Endothelial cell of umbilical vein (primary cell): ENCODE results near the gene DCC. TPM values are rescaled to one million over a fixed set of nuclear protein-coding genes. Genes with fewer than 3 reads are reported as not detected.

Experiments used
- BruUV-seq: library from RNA; stranded (reverse); fragments of 400-500 nt; replicated peaks from 2 replicates; lab custom pipeline; 2021; lab: Mats Ljungman, UMichigan
- CTCF ChIA-PET: fragments of 300-600, 350-600 bp; sonication (Branson Sonifier 250); formaldehyde crosslinking; loops from one replicate; lab custom pipeline; 2021; ENCODE audit warnings: antibody characterized with exemption, inconsistent platforms; lab: Charles Lee
- POLR2A ChIA-PET: fragments of 300-600, 350-600 bp; sonication (Branson Sonifier 250); formaldehyde crosslinking; loops from one replicate; lab custom pipeline; 2021; ENCODE audit warnings: antibody characterized with exemption, inconsistent platforms; lab: Charles Lee
- DNase-seq: peaks from one replicate; pipeline ENCODE4 v3.0.0-alpha.2; 2011; ENCODE audit warnings: low read depth, low spot score
- FAIRE-seq: peaks from 2 replicates; lab custom pipeline; 2011; peaks lifted over from hg19 to GRCh38; lab: Jason Lieb, UNC
- H2AFZ ChIP-seq: 2 replicates; pipeline ENCODE4 v1.6.0; 2012; ENCODE audit warnings: low read depth, low read length, control low read depth, inconsistent platforms
- H3K27ac ChIP-seq: 2 replicates; pipeline ENCODE4 v1.5.1; 2011; ENCODE audit warnings: low read depth, mild to moderate bottlenecking, control low read depth, low read length, moderate library complexity; ENCODE audit not compliant: insufficient read depth
- H3K27me3 ChIP-seq, 2 experiments: 2 replicates each; pipeline versions ENCODE4 v1.6.0 to v1.6.1; 2011; ENCODE audit warnings: low read length in 2 of 2, mixed read lengths in 1 of 2; ENCODE audit not compliant: control insufficient read depth in 2 of 2, insufficient read depth in 2 of 2
- H3K36me3 ChIP-seq, 2 experiments: 2 replicates in 1 of 2; 3 replicates in 1 of 2; pipeline ENCODE4 v1.5.1; 2011; ENCODE audit warnings: low read length in 2 of 2, mild to moderate bottlenecking in 1 of 2, moderate library complexity in 1 of 2; ENCODE audit not compliant: control insufficient read depth in 2 of 2, insufficient read depth in 2 of 2; ENCODE audit errors: extremely low read depth in 1 of 2
- H3K4me1 ChIP-seq: 3 replicates; pipeline ENCODE4 v1.5.1; 2011; ENCODE audit warnings: mild to moderate bottlenecking, low read length; ENCODE audit not compliant: control insufficient read depth, insufficient read depth; ENCODE audit errors: extremely low read depth
- H3K4me2 ChIP-seq: 2 replicates; pipeline ENCODE4 v1.6.1; 2011; ENCODE audit warnings: low read length, control low read depth, mixed read lengths; ENCODE audit not compliant: insufficient read depth
- H3K4me3 ChIP-seq, 3 experiments: fragments of 200-600 bp in 1 of 3; sonication (generic), shearing (Covaris generic) in 1 of 3; replicated peaks in 1 of 3; 2 replicates each; pipeline ENCODE4 v1.5.1; 2011 to 2016; ENCODE audit warnings: control low read depth in 3 of 3, low read length in 3 of 3, mild to moderate bottlenecking in 2 of 3, inconsistent platforms in 1 of 3, low read depth in 1 of 3, moderate library complexity in 1 of 3; ENCODE audit not compliant: insufficient read depth in 1 of 3
- H3K79me2 ChIP-seq: 2 replicates; pipeline ENCODE4 v1.6.0; 2012; ENCODE audit warnings: low read length, inconsistent platforms; ENCODE audit not compliant: control insufficient read depth, insufficient read depth
- H3K9ac ChIP-seq: replicated peaks from 2 replicates; pipeline ENCODE3; 2011; ENCODE audit warnings: low read length, control low read depth; ENCODE audit not compliant: insufficient read depth; ENCODE audit errors: extremely low read depth
- H3K9me1 ChIP-seq: replicated peaks from 3 replicates; pipeline ENCODE4 v1.6.0; 2011; ENCODE audit warnings: mild to moderate bottlenecking, low read length; ENCODE audit not compliant: control insufficient read depth, insufficient read depth; ENCODE audit errors: extremely low read depth
- H3K9me3 ChIP-seq: replicated peaks from 2 replicates; pipeline ENCODE4 v1.5.1; 2012; ENCODE audit warnings: low read length, inconsistent platforms; ENCODE audit not compliant: control insufficient read depth, insufficient read depth
- H4K20me1 ChIP-seq: replicated peaks from 2 replicates; pipeline ENCODE3; 2011; ENCODE audit warnings: mild to moderate bottlenecking, low read length; ENCODE audit not compliant: control insufficient read depth, insufficient read depth; ENCODE audit errors: extremely low read depth
- EZH2 ChIP-seq: IDR thresholded peaks from 2 replicates; pipeline ENCODE4 v1.6.1; 2012; ENCODE audit warnings: borderline replicate concordance, low read depth, mild to moderate bottlenecking, moderate library complexity, low read length, inconsistent platforms; ENCODE audit not compliant: severe bottlenecking
- FOS ChIP-seq: IDR thresholded peaks from 2 replicates; pipeline ENCODE4 v1.6.1; 2011; ENCODE audit warnings: mild to moderate bottlenecking, low read length, moderate library complexity, borderline replicate concordance; ENCODE audit not compliant: insufficient read depth
- GATA2 ChIP-seq: IDR thresholded peaks from 2 replicates; pipeline ENCODE4 v1.7.0; 2011; ENCODE audit warnings: low read depth, mild to moderate bottlenecking, moderate library complexity, mixed read lengths, low read length; ENCODE audit not compliant: insufficient read length, insufficient read depth
- JUN ChIP-seq: IDR thresholded peaks from 2 replicates; pipeline ENCODE4 v1.6.1; 2011; ENCODE audit warnings: borderline replicate concordance, low read depth; ENCODE audit not compliant: insufficient read length, insufficient read depth
- POLR2A ChIP-seq: IDR thresholded peaks from 2 replicates; pipeline ENCODE4 v1.6.1; 2012; ENCODE audit warnings: low read depth, mild to moderate bottlenecking, control low read depth, low read length
- POLR2AphosphoS5 ChIP-seq: IDR thresholded peaks from 2 replicates; pipeline ENCODE4 v1.6.1; 2012; ENCODE audit warnings: low read depth, mild to moderate bottlenecking, control low read depth, low read length, moderate library complexity; ENCODE audit not compliant: insufficient read depth
- dilution Hi-C: fragments of 300-500 bp; cut with MboI; formaldehyde crosslinking; loops from one replicate; pipeline ENCODE4 v1.15.0; 2019; ENCODE audit warnings: low sequenced_read_pairs; ENCODE audit not compliant: extremely low pct_ligation_motif_present
- intact Hi-C: fragments of 100-400 bp; cut with micrococcal nuclease; formaldehyde crosslinking; loops from one replicate; pipeline ENCODE4 v1.10.0; 2022
- polyA plus RNA-seq, 4 experiments: library from polyadenylated mRNA; depleted of rRNA in 3 of 4; stranded (reverse) in 3 of 4; unstranded in 1 of 4; fragments of >200 nt; gene quantifications; 2 replicates each; pipeline versions ENCODE4 v1.2.1 to v1.2.3, GENCODE V29; 2011 to 2012; ENCODE audit warnings: missing spikeins in 1 of 4
- total RNA-seq: library from RNA; stranded (reverse); gene quantifications from 2 replicates; pipeline ENCODE4 v1.2.3, GENCODE V29; 2021
- TF ChIP-seq, protein P1 (sequence below), 2 donors: IDR thresholded peaks; 1 replicate in 1 of 2; 2 replicates in 1 of 2; pipeline ENCODE4 v1.5.1; 2011; ENCODE audit warnings: low read length in 2 of 2, mild to moderate bottlenecking in 2 of 2, moderate library complexity in 2 of 2, control low read depth in 1 of 2, inconsistent platforms in 1 of 2, low read depth in 1 of 2; ENCODE audit not compliant: insufficient read depth in 1 of 2; ENCODE audit errors: extremely low read depth in 1 of 2

The DCC gene
- total and polyA plus RNA-seq, 2 donors (not counting 3 experiments of a cell fraction or from before 2014, with no cell fraction given), result not detected

- TF ChIP-seq POLR2A (no peak), POLR2AphosphoS5 (no peak), FOS (no peak)
- BruUV-seq, result no TSS peak
- ChIA-PET CTCF (interaction anchor here (0.9 kb wide), 1 partner anchor 15 kb away, joined by 3 read pairs; no protein-coding TSS in a partner anchor), POLR2A (no interaction called here)
- H3K27ac ChIP-seq, result no peak overlapping the region
- H3K79me2 ChIP-seq, result no peaks in the 10 kb centered on the region
- no peak overlapping the region for H3K4me2 ChIP-seq
- no peak overlapping the region for H2AFZ ChIP-seq
- intact Hi-C loops, result no loop called here
- no peak for DNase-seq
- H4K20me1 ChIP-seq, result no peaks in the 10 kb centered on the region
- no peaks in the 10 kb centered on the region for H3K4me1 ChIP-seq
- no peak overlapping the region for H3K9ac ChIP-seq
- peaks cover 4% of the 10 kb centered on the region for H3K9me3 ChIP-seq
- no peaks in the 10 kb centered on the region for H3K36me3 ChIP-seq
- H3K27me3 ChIP-seq, result no peaks in the 10 kb centered on the region
- no peaks in the 10 kb centered on the region for H3K9me1 ChIP-seq
- H3K4me3 ChIP-seq, result no peak overlapping the region
- dilution Hi-C loops, result no loop called here
- no peak for FAIRE-seq
These were observed 885.7 kb downstream of the DCC start for GRCh38 chr18:53225567-53226325.

GRCh38 chr18:53234610-53235009 is 894.6 kb downstream of the DCC start:
- DNase-seq (no peak), FAIRE-seq (no peak)
- H3K9me1 ChIP-seq, result no peaks in the 10 kb centered on the region
- ChIA-PET CTCF (no interaction called here), POLR2A (no interaction called here)
- no peak overlapping the region for H3K27ac ChIP-seq
- no peaks in the 10 kb centered on the region for H3K79me2 ChIP-seq
- no peak overlapping the region for H3K4me3 ChIP-seq
- no peak overlapping the region for H3K4me2 ChIP-seq
- H3K9ac ChIP-seq, result no peak overlapping the region
- H3K27me3 ChIP-seq, result no peaks in the 10 kb centered on the region
- BruUV-seq, result no TSS peak
- H2AFZ ChIP-seq, result no peak overlapping the region
- intact Hi-C loops, result no loop called here
- H3K9me3 ChIP-seq, result peaks cover 4% of the 10 kb centered on the region
- TF ChIP-seq FOS (no peak), EZH2 (no peak), JUN (no peak), POLR2A (no peak), POLR2AphosphoS5 (no peak), GATA2 (no peak)
- TF ChIP-seq, protein P1, sequence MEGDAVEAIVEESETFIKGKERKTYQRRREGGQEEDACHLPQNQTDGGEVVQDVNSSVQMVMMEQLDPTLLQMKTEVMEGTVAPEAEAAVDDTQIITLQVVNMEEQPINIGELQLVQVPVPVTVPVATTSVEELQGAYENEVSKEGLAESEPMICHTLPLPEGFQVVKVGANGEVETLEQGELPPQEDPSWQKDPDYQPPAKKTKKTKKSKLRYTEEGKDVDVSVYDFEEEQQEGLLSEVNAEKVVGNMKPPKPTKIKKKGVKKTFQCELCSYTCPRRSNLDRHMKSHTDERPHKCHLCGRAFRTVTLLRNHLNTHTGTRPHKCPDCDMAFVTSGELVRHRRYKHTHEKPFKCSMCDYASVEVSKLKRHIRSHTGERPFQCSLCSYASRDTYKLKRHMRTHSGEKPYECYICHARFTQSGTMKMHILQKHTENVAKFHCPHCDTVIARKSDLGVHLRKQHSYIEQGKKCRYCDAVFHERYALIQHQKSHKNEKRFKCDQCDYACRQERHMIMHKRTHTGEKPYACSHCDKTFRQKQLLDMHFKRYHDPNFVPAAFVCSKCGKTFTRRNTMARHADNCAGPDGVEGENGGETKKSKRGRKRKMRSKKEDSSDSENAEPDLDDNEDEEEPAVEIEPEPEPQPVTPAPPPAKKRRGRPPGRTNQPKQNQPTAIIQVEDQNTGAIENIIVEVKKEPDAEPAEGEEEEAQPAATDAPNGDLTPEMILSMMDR (IDR thresholded peaks at IDR 0.05; ENCODE audit: extremely low read depth in 1 of 2, insufficient read depth in 1 of 2, low read depth in 1 of 2, low read length in 2 of 2), result no peak
- no peaks in the 10 kb centered on the region for H3K4me1 ChIP-seq
- dilution Hi-C loops, result no loop called here
- H3K36me3 ChIP-seq, result no peaks in the 10 kb centered on the region
- H4K20me1 ChIP-seq, result no peaks in the 10 kb centered on the region
